K562 (cell line): ENCODE results near the gene BUB3. TPM values are rescaled to one million over a fixed set of nuclear protein-coding genes. Genes with fewer than 3 reads are reported as not detected.
A peak's percentile ranks its signal among the peaks of the same experiment; 100 is the strongest.

Experiments used
- CAMTA2 ChIP-seq: fragments of 250-450 bp; sonication (Bioruptor Pico); conservative IDR thresholded peaks from 2 replicates; pipeline ENCODE4 v1.5.1; 2022
- CCNT2 ChIP-seq: IDR thresholded peaks from 2 replicates; pipeline ENCODE4 v1.6.1; 2011; ENCODE audit warnings: borderline replicate concordance, low read depth, mild to moderate bottlenecking, moderate library complexity, mixed read lengths, low read length; ENCODE audit not compliant: insufficient read length; ENCODE audit errors: extremely low read depth
- EGR1 ChIP-seq: fragments of 450-650 bp; conservative IDR thresholded peaks from 2 replicates; pipeline ENCODE4 v1.6.1; 2017; ENCODE audit warnings: mild to moderate bottlenecking
- HDAC6 ChIP-seq: IDR thresholded peaks from 2 replicates; pipeline ENCODE4 v1.6.1; 2012; ENCODE audit warnings: low read depth, mild to moderate bottlenecking, control low read depth, inconsistent platforms, low read length, moderate library complexity
- HMGN3 ChIP-seq: IDR thresholded peaks from 2 replicates; pipeline ENCODE4 v1.6.1; 2011; ENCODE audit warnings: borderline replicate concordance, low read depth, mild to moderate bottlenecking, mixed read lengths, low read length; ENCODE audit not compliant: insufficient read length; ENCODE audit errors: extremely low read depth
- HNRNPUL1 ChIP-seq: fragments of 200-400 bp; formaldehyde crosslinking; IDR thresholded peaks from 2 replicates; pipeline ENCODE4 v1.6.1; 2017; ENCODE audit warnings: low read length
- HSF4 ChIP-seq: fragments of 250-450 bp; sonication (Bioruptor Pico); IDR thresholded peaks from 2 replicates; pipeline ENCODE4 v2.1.2; 2022; ENCODE audit warnings: mild to moderate bottlenecking, moderate library complexity, borderline replicate concordance
- NBN ChIP-seq: fragments of 450-650 bp; IDR thresholded peaks from 2 replicates; pipeline ENCODE4 v1.6.1; 2016; ENCODE audit warnings: low read depth, mild to moderate bottlenecking
- NCOA2 ChIP-seq, 2 experiments: fragments of 450-650 bp; IDR thresholded peaks; 2 replicates each; pipeline ENCODE4 v1.6.1; 2018; ENCODE audit warnings: mild to moderate bottlenecking in 2 of 2, moderate library complexity in 1 of 2; ENCODE audit not compliant: partially characterized antibody in 2 of 2
- NFRKB ChIP-seq: fragments of 450-650 bp; IDR thresholded peaks from 2 replicates; pipeline ENCODE4 v1.6.1; 2016; ENCODE audit warnings: low read depth
- OTX1 ChIP-seq: fragments of 450-650 bp; formaldehyde crosslinking; IDR thresholded peaks from 2 replicates; pipeline ENCODE4 v1.4.0; 2022; ENCODE audit warnings: mild to moderate bottlenecking
- RAD51 ChIP-seq: fragments of 450-650 bp; IDR thresholded peaks from 2 replicates; pipeline ENCODE4 v1.7.1; 2016; ENCODE audit warnings: low read depth, mild to moderate bottlenecking, borderline replicate concordance
- RFX5 ChIP-seq: IDR thresholded peaks from 2 replicates; pipeline ENCODE4 v1.6.1; 2011; ENCODE audit warnings: low read depth, mild to moderate bottlenecking, improper control_type of control experiment, low read length
- SMARCA4 ChIP-seq: fragments of 450-650 bp; IDR thresholded peaks from 2 replicates; pipeline ENCODE4 v1.6.1; 2016
- TCF7 ChIP-seq: sonication (generic); IDR thresholded peaks from 2 replicates; pipeline ENCODE4 v1.6.1; 2016; ENCODE audit warnings: antibody characterized with exemption, borderline replicate concordance
- ZNF175 ChIP-seq: fragments of 200-800 bp; sonication (Bioruptor generic); IDR thresholded peaks from 2 replicates; pipeline ENCODE4 v1.6.1; 2016; ENCODE audit warnings: low read depth, mild to moderate bottlenecking, missing genetic modification characterization, missing compliant biosample characterization
- ZNF24 ChIP-seq: fragments of 450-650 bp; IDR thresholded peaks from 2 replicates; pipeline ENCODE4 v1.6.1; 2016
- ZNF76 ChIP-seq: fragments of 250-450 bp; sonication (Bioruptor Pico); IDR thresholded peaks from 2 replicates; pipeline ENCODE4 v1.4.0; 2020; ENCODE audit warnings: mild to moderate bottlenecking, moderate library complexity, borderline replicate concordance
- polyA plus RNA-seq, 8 experiments: library from polyadenylated mRNA; depleted of rRNA in 4 of 8; stranded (reverse) in 5 of 8; unstranded in 3 of 8; fragments of >200 nt; fragmentation: Nextera tagmentation in 2 of 8; fragmentation: Illumina TruSeq in 1 of 8; extraction: Ambion mirVana in 2 of 8; extraction: Trizol in 1 of 8; gene quantifications; 2 replicates each; pipeline versions ENCODE4 v1.2.1 to v1.2.3, GENCODE V29; 2011 to 2014; ENCODE audit warnings: inconsistent platforms in 1 of 8, missing spikeins in 1 of 8
- total RNA-seq, 7 experiments: library from RNA; depleted of rRNA in 6 of 7; stranded (reverse); fragments of >200 nt in 6 of 7; fragmentation: Illumina TruSeq in 2 of 7; extraction: Trizol in 2 of 7; gene quantifications; 2 replicates each; pipeline versions ENCODE4 v1.2.1 to v1.2.3, GENCODE V29; 2011 to 2021; ENCODE audit warnings: low replicate concordance in 1 of 7
- TF ChIP-seq, protein P1 (sequence below): fragments of 250-450 bp; sonication (Bioruptor Pico); IDR thresholded peaks from 2 replicates; pipeline ENCODE4 v1.8.0; 2021; ENCODE audit warnings: borderline replicate concordance, mild to moderate bottlenecking, moderate library complexity; ENCODE audit not compliant: poor library complexity, severe bottlenecking
- TF ChIP-seq, protein P2 (sequence below): sonication (generic); IDR thresholded peaks from 2 replicates; pipeline ENCODE4 v1.6.1; 2016
- TF ChIP-seq, protein P3 (sequence below), 3 experiments: fragments of 200-800 bp in 1 of 3; fragments of 250-450 bp in 1 of 3; fragments of 450-650 bp in 1 of 3; sonication (Bioruptor Pico) in 1 of 3; sonication (Bioruptor generic) in 1 of 3; formaldehyde crosslinking in 1 of 3; IDR thresholded peaks; 2 replicates each; pipeline versions ENCODE4 v1.6.1 to v1.8.0; 2016 to 2022; ENCODE audit warnings: mild to moderate bottlenecking in 2 of 3, missing genetic modification characterization in 2 of 3, missing compliant biosample characterization in 1 of 3, moderate library complexity in 1 of 3
- TF ChIP-seq, protein P4 (sequence below): sonication (generic); formaldehyde crosslinking; IDR thresholded peaks from 2 replicates; pipeline ENCODE4 v1.8.0; 2022; ENCODE audit warnings: mild to moderate bottlenecking, missing genetic modification reagents
- TF ChIP-seq, protein P5 (sequence below): IDR thresholded peaks from 3 replicates; pipeline ENCODE4 v1.6.1; 2011; ENCODE audit warnings: borderline replicate concordance, mild to moderate bottlenecking; ENCODE audit not compliant: insufficient read length, insufficient read depth

BUB3 gene
- total and polyA plus RNA-seq, 9 of the 15 experiments (the other 6 are each of a cell fraction or from before 2014, with no cell fraction given): 167 to 761 (median 225) TPM

DNA sequence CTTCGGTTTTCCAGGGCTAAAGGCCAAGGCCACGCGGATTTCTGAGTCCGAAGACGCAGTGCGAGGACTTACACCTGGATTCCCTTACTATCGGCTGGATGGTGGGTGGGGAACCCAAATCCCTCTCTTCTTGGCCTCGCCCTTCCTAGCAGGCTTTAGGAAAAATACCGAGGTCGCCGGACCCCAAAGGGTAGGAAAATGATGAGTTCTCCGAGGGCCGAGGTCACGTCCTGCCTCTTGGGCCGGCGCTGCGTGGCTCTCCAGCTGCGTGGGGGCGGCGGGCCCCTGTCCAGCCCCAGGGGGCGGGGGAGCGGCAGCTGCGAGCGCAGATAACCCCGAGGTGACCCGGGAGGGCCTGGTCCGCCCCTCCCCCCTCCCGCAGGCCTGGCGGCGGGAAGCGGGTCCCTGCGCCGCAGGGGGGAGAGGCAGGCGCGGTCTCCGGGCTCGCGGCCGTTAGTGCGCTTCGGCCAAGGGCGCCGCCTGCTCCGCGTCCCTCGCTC is 19.2 kb upstream of the BUB3 start (continued):
- TF ChIP-seq RFX5: no peak
- TF ChIP-seq ZNF76 (CRISPR knock-in tag): peak; percentile 58; the same call in 1 of the 2 replicates
- TF ChIP-seq CCNT2: peak; percentile 100
- no peak for TF ChIP-seq TCF7
- TF ChIP-seq HNRNPUL1: no peak
- TF ChIP-seq HSF4 (CRISPR knock-in tag): no peak
- TF ChIP-seq, protein P1, sequence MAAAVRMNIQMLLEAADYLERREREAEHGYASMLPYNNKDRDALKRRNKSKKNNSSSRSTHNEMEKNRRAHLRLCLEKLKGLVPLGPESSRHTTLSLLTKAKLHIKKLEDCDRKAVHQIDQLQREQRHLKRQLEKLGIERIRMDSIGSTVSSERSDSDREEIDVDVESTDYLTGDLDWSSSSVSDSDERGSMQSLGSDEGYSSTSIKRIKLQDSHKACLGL (CRISPR knock-in tag): no peak
- no peak for TF ChIP-seq HDAC6
- peak; percentile 60; the same call in 1 of the 2 replicates for TF ChIP-seq ZNF24
- TF ChIP-seq CAMTA2 (CRISPR knock-in tag): no peak
- TF ChIP-seq ZNF175 (CRISPR knock-in tag): peak; percentile 92
- TF ChIP-seq, protein P2, sequence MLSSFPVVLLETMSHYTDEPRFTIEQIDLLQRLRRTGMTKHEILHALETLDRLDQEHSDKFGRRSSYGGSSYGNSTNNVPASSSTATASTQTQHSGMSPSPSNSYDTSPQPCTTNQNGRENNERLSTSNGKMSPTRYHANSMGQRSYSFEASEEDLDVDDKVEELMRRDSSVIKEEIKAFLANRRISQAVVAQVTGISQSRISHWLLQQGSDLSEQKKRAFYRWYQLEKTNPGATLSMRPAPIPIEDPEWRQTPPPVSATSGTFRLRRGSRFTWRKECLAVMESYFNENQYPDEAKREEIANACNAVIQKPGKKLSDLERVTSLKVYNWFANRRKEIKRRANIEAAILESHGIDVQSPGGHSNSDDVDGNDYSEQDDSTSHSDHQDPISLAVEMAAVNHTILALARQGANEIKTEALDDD: no peak
- TF ChIP-seq EGR1: peak; percentile 93
- TF ChIP-seq, protein P3, sequence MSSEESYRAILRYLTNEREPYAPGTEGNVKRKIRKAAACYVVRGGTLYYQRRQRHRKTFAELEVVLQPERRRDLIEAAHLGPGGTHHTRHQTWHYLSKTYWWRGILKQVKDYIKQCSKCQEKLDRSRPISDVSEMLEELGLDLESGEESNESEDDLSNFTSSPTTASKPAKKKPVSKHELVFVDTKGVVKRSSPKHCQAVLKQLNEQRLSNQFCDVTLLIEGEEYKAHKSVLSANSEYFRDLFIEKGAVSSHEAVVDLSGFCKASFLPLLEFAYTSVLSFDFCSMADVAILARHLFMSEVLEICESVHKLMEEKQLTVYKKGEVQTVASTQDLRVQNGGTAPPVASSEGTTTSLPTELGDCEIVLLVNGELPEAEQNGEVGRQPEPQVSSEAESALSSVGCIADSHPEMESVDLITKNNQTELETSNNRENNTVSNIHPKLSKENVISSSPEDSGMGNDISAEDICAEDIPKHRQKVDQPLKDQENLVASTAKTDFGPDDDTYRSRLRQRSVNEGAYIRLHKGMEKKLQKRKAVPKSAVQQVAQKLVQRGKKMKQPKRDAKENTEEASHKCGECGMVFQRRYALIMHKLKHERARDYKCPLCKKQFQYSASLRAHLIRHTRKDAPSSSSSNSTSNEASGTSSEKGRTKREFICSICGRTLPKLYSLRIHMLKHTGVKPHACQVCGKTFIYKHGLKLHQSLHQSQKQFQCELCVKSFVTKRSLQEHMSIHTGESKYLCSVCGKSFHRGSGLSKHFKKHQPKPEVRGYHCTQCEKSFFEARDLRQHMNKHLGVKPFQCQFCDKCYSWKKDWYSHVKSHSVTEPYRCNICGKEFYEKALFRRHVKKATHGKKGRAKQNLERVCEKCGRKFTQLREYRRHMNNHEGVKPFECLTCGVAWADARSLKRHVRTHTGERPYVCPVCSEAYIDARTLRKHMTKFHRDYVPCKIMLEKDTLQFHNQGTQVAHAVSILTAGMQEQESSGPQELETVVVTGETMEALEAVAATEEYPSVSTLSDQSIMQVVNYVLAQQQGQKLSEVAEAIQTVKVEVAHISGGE (CRISPR knock-in tag; IDR thresholded peaks at IDR 0.05): peak in 1 of 3 experiments; percentile 60; a peak in 2 of 6 replicates
- peak; percentile 72 for TF ChIP-seq SMARCA4
- peak; percentile 99 for TF ChIP-seq HMGN3
- no peak for TF ChIP-seq OTX1 (CRISPR knock-in tag)
- TF ChIP-seq NCOA2 (IDR thresholded peaks at IDR 0.05; ENCODE audit: partially characterized antibody in 2 of 2): no peak
- TF ChIP-seq NFRKB: no peak
- TF ChIP-seq, protein P4, sequence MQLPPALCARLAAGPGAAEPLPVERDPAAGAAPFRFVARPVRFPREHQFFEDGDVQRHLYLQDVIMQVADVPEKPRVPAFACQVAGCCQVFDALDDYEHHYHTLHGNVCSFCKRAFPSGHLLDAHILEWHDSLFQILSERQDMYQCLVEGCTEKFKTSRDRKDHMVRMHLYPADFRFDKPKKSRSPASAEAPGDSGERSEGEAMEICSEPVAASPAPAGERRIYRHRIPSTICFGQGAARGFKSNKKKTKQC (CRISPR knock-in tag): no peak
- TF ChIP-seq, protein P5, sequence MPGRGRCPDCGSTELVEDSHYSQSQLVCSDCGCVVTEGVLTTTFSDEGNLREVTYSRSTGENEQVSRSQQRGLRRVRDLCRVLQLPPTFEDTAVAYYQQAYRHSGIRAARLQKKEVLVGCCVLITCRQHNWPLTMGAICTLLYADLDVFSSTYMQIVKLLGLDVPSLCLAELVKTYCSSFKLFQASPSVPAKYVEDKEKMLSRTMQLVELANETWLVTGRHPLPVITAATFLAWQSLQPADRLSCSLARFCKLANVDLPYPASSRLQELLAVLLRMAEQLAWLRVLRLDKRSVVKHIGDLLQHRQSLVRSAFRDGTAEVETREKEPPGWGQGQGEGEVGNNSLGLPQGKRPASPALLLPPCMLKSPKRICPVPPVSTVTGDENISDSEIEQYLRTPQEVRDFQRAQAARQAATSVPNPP: no peak
- no peak for TF ChIP-seq RAD51
- no peak for TF ChIP-seq NBN
